ENCODE data around the gene SEC61A1.

The SEC61A1 gene

DNA sequence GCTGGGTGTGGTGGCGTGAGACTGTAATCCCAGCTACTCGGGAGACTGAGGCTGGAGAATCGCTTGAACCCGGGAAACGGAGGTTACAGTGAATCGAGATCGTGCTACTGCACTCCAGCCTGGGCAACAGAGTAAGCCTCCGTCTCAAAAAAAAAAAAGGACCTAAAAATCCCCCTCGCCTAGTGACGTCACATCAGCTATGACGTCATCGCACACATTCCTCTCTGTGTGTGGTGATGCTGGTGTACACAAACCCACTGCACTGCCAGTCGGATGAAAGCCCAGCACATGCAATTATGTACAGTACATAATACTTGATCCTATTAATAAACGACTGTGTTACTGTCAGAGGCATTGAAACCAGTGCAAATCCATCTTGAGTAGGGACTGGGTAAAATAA, 40.2 kb upstream of the SEC61A1 start:
- no peak for DNase-seq (ENCODE audit: low read depth)
- TF ChIP-seq, protein P1, sequence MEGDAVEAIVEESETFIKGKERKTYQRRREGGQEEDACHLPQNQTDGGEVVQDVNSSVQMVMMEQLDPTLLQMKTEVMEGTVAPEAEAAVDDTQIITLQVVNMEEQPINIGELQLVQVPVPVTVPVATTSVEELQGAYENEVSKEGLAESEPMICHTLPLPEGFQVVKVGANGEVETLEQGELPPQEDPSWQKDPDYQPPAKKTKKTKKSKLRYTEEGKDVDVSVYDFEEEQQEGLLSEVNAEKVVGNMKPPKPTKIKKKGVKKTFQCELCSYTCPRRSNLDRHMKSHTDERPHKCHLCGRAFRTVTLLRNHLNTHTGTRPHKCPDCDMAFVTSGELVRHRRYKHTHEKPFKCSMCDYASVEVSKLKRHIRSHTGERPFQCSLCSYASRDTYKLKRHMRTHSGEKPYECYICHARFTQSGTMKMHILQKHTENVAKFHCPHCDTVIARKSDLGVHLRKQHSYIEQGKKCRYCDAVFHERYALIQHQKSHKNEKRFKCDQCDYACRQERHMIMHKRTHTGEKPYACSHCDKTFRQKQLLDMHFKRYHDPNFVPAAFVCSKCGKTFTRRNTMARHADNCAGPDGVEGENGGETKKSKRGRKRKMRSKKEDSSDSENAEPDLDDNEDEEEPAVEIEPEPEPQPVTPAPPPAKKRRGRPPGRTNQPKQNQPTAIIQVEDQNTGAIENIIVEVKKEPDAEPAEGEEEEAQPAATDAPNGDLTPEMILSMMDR (conservative IDR thresholded peaks at IDR 0.05; ENCODE audit: low read depth, low read length): no peak
- no peak overlapping the region for H3K4me3 ChIP-seq (ENCODE audit: low read depth, low read length)

DNA sequence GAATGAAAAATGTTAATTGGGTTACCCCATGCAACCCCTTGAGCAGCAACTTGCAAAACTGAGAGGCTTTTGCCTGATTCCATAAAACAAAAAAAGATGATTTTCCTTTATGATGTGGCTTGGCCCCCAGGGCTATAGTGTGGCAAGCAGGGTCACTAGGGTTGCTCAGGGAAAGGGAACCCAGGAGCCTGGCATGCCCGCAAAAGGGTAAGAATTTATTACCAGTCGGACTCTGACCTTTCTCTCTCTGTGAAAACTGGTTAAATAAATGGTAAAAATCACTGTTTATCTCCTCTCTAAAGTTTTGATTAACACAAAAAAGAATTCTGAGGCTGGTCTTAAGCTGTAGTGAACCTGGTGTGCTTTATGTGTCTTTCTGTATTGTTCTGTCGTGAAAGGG, 37.7 kb upstream of the SEC61A1 start:
- no peak overlapping the region for H3K4me3 ChIP-seq (ENCODE audit: low read depth, low read length)
- no peak for DNase-seq (ENCODE audit: low read depth)
- TF ChIP-seq, protein P1 (conservative IDR thresholded peaks at IDR 0.05; ENCODE audit: low read depth, low read length): no peak

DNA sequence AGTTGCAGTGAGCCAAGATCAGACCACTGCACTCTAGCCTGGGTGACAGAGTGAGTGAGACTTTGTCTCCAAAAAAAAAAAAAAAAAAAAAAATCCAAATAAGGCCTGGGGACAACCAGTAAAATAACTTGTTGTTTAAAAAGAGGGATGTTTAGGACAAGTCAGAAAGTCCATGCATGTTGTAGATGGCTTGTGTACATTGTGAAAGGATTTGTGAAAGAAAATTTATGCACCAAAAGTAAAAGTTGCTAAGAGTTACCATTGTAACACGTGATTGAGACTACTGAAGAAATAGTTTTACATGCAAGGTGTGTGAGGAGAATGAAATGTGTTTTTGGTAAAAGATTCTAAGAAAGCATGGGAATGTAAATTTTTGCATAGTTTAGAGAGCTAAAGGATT, 35.7 kb upstream of the SEC61A1 start:
- DNase-seq (ENCODE audit: low read depth): no peak
- no peak overlapping the region for H3K4me3 ChIP-seq (ENCODE audit: low read depth, low read length)
- TF ChIP-seq, protein P1 (conservative IDR thresholded peaks at IDR 0.05; ENCODE audit: low read depth, low read length): no peak

DNA sequence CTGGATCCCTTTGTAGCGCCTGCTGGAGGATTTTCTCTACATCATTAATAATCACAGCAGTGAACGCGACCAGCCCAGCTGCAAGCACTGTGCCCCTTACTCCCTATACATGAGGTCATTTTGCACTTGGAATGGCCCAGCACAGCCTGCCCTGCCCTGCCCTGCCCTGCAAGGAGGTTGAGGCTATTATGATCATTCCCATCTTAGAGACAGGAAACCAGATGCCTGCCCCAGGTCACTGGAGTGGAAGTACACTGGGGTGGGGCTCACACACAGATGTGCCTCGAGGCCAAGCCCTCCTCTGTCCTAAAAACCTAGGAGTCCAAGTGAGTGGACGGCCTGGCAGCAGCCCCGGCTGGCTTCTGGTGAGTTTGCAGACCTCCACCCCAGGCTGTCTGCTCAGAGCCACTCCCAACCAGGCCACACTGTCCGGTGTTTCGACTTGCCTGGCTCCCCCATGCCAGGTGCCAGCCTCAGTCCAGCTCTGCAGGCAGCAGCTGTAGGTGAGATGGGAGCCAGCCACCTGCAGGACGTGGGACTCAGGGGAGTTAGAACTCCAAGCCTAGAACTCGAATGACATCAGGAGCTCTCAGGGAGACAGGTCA, 30.4 kb upstream of the SEC61A1 start:
- TF ChIP-seq, protein P1 (conservative IDR thresholded peaks at IDR 0.05; ENCODE audit: low read depth, low read length): no peak
- no peak for DNase-seq (ENCODE audit: low read depth)
- H3K4me3 ChIP-seq (ENCODE audit: low read depth, low read length): no peak overlapping the region

DNA sequence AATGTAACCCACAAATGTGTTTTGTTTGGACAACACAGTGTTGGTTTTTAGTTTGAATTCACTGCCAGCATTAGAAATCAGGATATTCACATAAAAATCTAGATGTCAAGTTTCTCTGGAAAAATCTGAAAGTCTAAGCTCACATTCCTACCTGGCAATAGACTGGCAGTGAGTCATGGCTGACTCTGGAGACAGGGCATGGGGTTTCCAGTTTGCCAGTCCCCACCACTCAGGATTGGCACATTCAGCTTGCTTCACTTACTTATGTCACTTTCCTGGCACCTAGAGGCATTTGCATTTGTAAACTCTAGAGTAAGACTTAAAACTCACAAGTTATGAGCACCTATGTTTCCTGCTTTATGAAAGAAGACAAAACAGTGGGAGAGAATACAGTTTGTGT, 19.1 kb upstream of the SEC61A1 start:
- TF ChIP-seq, protein P1 (conservative IDR thresholded peaks at IDR 0.05; ENCODE audit: low read depth, low read length): no peak
- no peak for DNase-seq (ENCODE audit: low read depth)
- no peak overlapping the region for H3K4me3 ChIP-seq (ENCODE audit: low read depth, low read length)

DNA sequence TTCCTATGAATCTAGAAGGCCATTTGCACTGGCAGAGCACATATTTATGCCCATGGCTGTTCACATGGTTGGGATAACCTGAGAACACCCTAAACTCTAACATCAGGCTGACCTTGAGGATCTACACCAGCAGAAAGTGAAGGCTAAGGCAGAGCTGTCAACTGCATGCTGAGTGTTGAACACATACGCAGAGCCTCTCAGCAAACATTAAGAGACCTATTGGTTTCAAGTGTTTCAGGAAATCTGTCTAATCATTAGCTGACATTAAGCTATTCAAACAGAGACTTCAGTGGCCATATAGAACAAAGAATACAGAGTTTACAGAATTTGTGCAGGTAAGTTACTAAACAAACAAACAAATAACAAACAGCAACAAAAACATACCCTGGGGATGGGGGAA, 16.1 kb upstream of the SEC61A1 start:
- no peak overlapping the region for H3K4me3 ChIP-seq (ENCODE audit: low read depth, low read length)
- TF ChIP-seq, protein P1 (conservative IDR thresholded peaks at IDR 0.05; ENCODE audit: low read depth, low read length): no peak

DNA sequence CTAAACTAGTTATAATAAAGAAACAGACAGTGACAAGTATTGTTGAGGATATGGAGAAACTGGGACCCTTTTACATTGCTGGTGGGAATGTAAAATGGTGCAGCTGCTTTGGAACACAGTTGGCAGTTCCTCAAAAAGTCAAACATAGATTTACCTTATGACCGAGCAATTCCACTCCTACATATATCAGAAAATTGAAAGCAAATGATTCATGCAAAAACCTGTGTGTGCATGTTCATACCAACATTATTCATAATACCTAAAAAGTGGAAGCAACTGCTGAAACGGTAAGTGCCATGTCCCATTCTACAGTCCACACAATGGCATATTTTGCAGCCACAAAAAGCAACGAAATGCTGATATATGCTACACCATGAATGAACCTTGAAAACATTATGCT, 12.2 kb upstream of the SEC61A1 start:
- TF ChIP-seq, protein P1 (conservative IDR thresholded peaks at IDR 0.05; ENCODE audit: low read depth, low read length): no peak
- DNase-seq (ENCODE audit: low read depth): no peak
- H3K4me3 ChIP-seq (ENCODE audit: low read depth, low read length): no peak overlapping the region

More for the DNA sequence above, 16.1 kb upstream of the SEC61A1 start:
- DNase-seq (ENCODE audit: low read depth): no peak
